Progenitor cell of endocrine pancreas (in vitro differentiated cells): ENCODE results near the gene PRDM1. TPM values are rescaled to one million over a fixed set of nuclear protein-coding genes. Genes with fewer than 3 reads are reported as not detected.

Experiments
- DNase-seq: peaks from one replicate; pipeline ENCODE4 v3.0.0; 2021; ENCODE audit warnings: low spot score; ENCODE audit not compliant: unreplicated experiment
- H3K27ac Mint-ChIP-seq: 2 replicates; pipeline ENCODE4 v1.8.0; 2021; ENCODE audit warnings: mild to moderate bottlenecking, moderate library complexity, mixed read lengths
- H3K27me3 Mint-ChIP-seq: 2 replicates; pipeline ENCODE4 v1.8.0; 2021; ENCODE audit warnings: mixed read lengths
- H3K36me3 Mint-ChIP-seq: 2 replicates; pipeline ENCODE4 v1.8.0; 2022; ENCODE audit warnings: mixed read lengths; ENCODE audit not compliant: insufficient read depth
- H3K4me1 Mint-ChIP-seq: 2 replicates; pipeline ENCODE4 v1.8.0; 2021; ENCODE audit warnings: low read depth, mixed read lengths
- H3K4me3 Mint-ChIP-seq: 2 replicates; pipeline ENCODE4 v1.8.0; 2021; ENCODE audit warnings: low read depth, mild to moderate bottlenecking, moderate library complexity, mixed read lengths
- H3K9me3 Mint-ChIP-seq: 2 replicates; pipeline ENCODE4 v1.8.0; 2021; ENCODE audit warnings: low read depth, mixed read lengths
- total RNA-seq: library from RNA; stranded (reverse); gene quantifications from 2 replicates; pipeline ENCODE4 v1.2.1, GENCODE V29; 2021
- TF ChIP-seq, protein P1 (sequence below): fragments of 200-600 bp; sonication (generic); IDR thresholded peaks from one replicate; pipeline ENCODE4 v1.5.0; 2021; ENCODE audit warnings: antibody characterized with exemption, mild to moderate bottlenecking; ENCODE audit not compliant: unreplicated experiment

The PRDM1 gene
- total RNA-seq, 1 donor from 2014 or later, result 4.3 TPM

DNA sequence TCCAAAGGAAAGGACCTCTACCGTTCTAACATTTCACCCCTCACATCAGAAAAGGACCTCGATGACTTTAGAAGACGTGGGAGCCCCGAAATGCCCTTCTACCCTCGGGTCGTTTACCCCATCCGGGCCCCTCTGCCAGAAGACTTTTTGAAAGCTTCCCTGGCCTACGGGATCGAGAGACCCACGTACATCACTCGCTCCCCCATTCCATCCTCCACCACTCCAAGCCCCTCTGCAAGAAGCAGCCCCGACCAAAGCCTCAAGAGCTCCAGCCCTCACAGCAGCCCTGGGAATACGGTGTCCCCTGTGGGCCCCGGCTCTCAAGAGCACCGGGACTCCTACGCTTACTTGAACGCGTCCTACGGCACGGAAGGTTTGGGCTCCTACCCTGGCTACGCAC lies 18.8 kb downstream of the PRDM1 start:
- no peak overlapping the region for H3K27ac Mint-ChIP-seq
- peaks cover 5% of the 10 kb centered on the region for H3K36me3 Mint-ChIP-seq
- H3K4me1 Mint-ChIP-seq, result peaks cover 12% of the 10 kb centered on the region
- no peak for DNase-seq
- no peaks in the 10 kb centered on the region for H3K9me3 Mint-ChIP-seq
- H3K27me3 Mint-ChIP-seq, result peaks cover 17% of the 10 kb centered on the region
- no peak overlapping the region for H3K4me3 Mint-ChIP-seq
- TF ChIP-seq, protein P1, sequence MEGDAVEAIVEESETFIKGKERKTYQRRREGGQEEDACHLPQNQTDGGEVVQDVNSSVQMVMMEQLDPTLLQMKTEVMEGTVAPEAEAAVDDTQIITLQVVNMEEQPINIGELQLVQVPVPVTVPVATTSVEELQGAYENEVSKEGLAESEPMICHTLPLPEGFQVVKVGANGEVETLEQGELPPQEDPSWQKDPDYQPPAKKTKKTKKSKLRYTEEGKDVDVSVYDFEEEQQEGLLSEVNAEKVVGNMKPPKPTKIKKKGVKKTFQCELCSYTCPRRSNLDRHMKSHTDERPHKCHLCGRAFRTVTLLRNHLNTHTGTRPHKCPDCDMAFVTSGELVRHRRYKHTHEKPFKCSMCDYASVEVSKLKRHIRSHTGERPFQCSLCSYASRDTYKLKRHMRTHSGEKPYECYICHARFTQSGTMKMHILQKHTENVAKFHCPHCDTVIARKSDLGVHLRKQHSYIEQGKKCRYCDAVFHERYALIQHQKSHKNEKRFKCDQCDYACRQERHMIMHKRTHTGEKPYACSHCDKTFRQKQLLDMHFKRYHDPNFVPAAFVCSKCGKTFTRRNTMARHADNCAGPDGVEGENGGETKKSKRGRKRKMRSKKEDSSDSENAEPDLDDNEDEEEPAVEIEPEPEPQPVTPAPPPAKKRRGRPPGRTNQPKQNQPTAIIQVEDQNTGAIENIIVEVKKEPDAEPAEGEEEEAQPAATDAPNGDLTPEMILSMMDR, result no peak

DNA sequence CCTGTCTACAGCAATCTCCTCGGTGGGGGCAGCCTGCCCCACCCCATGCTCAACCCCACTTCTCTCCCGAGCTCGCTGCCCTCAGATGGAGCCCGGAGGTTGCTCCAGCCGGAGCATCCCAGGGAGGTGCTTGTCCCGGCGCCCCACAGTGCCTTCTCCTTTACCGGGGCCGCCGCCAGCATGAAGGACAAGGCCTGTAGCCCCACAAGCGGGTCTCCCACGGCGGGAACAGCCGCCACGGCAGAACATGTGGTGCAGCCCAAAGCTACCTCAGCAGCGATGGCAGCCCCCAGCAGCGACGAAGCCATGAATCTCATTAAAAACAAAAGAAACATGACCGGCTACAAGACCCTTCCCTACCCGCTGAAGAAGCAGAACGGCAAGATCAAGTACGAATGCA lies 19.4 kb downstream of the PRDM1 start:
- Mint-ChIP-seq H3K27me3 (peaks cover 11% of the 10 kb centered on the region), H3K4me1 (peaks cover 12% of the 10 kb centered on the region), H3K4me3 (no peak overlapping the region), H3K9me3 (no peaks in the 10 kb centered on the region), H3K27ac (peak overlapping the region; percentile 12), H3K36me3 (peaks cover 5% of the 10 kb centered on the region)
- TF ChIP-seq, protein P1, result no peak
- DNase-seq, result no peak

DNA sequence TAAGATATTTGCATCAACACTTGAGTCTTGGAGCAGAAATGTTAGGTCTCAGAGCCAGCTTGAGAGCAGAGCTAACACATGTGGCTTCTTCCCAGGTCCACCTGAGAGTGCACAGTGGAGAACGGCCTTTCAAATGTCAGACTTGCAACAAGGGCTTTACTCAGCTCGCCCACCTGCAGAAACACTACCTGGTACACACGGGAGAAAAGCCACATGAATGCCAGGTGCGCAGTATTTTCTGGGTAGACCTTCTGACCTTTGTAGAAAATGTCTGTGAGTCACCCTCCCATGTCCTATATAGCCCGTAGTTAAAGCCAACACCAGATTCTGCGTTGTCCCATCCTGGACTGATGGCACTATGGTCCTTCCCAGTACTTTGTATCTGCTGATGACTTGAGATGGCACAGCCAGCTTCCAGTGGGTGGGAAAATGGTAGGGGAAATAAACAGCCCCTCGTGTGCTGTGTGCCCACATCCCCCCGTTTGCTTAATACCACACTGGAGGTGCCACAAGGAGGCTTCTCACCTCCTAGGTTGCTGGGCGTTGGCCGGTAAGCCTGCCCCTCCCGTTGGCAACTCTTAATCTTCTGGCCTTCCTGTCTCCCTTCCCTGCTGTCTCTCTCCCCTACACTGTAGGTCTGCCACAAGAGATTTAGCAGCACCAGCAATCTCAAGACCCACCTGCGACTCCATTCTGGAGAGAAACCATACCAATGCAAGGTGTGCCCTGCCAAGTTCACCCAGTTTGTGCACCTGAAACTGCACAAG lies 20.3 kb downstream of the PRDM1 start:
- Mint-ChIP-seq H3K9me3 (no peaks in the 10 kb centered on the region), H3K27ac (no peak overlapping the region), H3K36me3 (peaks cover 5% of the 10 kb centered on the region), H3K4me3 (no peak overlapping the region), H3K27me3 (peaks cover 1% of the 10 kb centered on the region), H3K4me1 (peaks cover 12% of the 10 kb centered on the region)
- TF ChIP-seq, protein P1, result no peak
- DNase-seq, result no peak

DNA sequence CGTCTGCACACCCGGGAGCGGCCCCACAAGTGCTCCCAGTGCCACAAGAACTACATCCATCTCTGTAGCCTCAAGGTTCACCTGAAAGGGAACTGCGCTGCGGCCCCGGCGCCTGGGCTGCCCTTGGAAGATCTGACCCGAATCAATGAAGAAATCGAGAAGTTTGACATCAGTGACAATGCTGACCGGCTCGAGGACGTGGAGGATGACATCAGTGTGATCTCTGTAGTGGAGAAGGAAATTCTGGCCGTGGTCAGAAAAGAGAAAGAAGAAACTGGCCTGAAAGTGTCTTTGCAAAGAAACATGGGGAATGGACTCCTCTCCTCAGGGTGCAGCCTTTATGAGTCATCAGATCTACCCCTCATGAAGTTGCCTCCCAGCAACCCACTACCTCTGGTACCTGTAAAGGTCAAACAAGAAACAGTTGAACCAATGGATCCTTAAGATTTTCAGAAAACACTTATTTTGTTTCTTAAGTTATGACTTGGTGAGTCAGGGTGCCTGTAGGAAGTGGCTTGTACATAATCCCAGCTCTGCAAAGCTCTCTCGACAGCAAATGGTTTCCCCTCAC lies 21.0 kb downstream of the PRDM1 start:
- H3K27me3 Mint-ChIP-seq, result peaks cover 5% of the 10 kb centered on the region
- H3K36me3 Mint-ChIP-seq, result peaks cover 5% of the 10 kb centered on the region
- no peak overlapping the region for H3K27ac Mint-ChIP-seq
- H3K9me3 Mint-ChIP-seq, result no peaks in the 10 kb centered on the region
- no peak for DNase-seq
- peaks cover 12% of the 10 kb centered on the region for H3K4me1 Mint-ChIP-seq
- H3K4me3 Mint-ChIP-seq, result no peak overlapping the region
- TF ChIP-seq, protein P1, result no peak

DNA sequence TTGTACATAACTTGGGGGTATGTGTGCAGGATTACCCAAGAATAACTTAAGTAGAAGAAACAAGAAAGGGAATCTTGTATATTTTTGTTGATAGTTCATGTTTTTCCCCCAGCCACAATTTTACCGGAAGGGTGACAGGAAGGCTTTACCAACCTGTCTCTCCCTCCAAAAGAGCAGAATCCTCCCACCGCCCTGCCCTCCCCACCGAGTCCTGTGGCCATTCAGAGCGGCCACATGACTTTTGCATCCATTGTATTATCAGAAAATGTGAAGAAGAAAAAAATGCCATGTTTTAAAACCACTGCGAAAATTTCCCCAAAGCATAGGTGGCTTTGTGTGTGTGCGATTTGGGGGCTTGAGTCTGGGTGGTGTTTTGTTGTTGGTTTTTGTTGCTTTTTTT lies 22.0 kb downstream of the PRDM1 start:
- peaks cover 5% of the 10 kb centered on the region for H3K36me3 Mint-ChIP-seq
- peaks cover 15% of the 10 kb centered on the region for H3K27me3 Mint-ChIP-seq
- TF ChIP-seq, protein P1, result no peak
- H3K27ac Mint-ChIP-seq, result no peak overlapping the region
- no peak overlapping the region for H3K4me3 Mint-ChIP-seq
- H3K9me3 Mint-ChIP-seq, result no peaks in the 10 kb centered on the region
- no peak for DNase-seq
- H3K4me1 Mint-ChIP-seq, result peaks cover 6% of the 10 kb centered on the region
